ENCODE data around the gene CD22.

CD22 gene

DNA sequence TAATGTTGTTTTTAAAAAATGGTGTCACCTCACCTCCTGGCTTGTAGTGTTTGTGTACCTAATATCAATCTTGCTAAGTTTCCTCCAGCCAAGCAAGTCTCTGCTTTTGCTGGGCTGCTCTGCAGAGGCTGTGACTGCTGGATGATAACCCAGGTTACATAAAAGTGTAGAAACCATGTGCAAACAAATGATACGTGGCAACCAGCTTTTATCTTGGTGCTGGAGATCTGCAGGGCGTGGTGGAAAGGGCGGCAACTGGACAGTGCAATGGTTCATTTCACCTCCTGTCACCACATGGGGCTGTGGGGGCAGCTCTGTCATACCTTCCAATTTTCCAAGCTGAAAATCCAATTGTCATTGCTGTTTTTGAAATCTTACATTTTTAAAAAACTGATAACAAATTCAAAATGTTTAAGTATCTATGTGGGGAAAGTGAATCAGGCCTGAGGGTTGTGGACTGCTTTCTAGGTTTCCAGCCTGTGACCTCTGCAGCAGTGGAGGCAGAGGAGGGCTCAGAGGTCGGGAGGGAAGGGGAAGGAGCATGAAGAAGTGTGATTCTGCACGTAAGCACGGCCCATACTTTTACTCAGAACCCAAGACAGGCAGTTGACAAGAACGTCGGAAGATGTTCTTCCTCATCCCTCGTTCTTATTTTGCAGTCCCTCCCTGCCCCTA, 51.6 kb downstream of the CD22 start:
- TF ChIP-seq POLR2A (IDR thresholded peaks at IDR 0.05; ENCODE audit: low read depth, low read length) = no peak
- TF ChIP-seq POLR2AphosphoS5 (IDR thresholded peaks at IDR 0.05; ENCODE audit: low read depth, low read length) = no peak
- TF ChIP-seq TAF1 (IDR thresholded peaks at IDR 0.05; ENCODE audit: borderline replicate concordance, low read depth, low read length) = no peak
- FAIRE-seq = no peak

DNA sequence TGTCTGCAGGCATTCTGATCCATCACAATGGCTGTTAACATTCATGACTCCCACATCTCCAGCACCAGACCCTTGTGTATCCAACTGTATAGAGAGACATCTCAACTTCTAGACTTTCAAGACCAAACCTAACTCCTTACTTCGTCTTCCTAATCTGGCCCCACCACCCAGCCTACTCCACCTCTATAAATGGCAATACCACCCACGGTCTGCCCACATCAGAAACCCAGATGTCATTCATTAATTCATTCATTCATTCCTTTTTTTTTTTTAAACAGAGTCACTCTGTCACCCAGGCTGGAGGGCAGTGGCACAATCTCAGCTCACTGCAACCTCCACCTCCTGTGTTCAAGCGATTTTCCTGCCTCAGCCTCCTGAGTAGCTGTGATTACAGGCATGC, 52.3 kb downstream of the CD22 start:
- TF ChIP-seq POLR2AphosphoS5 (IDR thresholded peaks at IDR 0.05; ENCODE audit: low read depth, low read length) = no peak
- TF ChIP-seq TAF1 (IDR thresholded peaks at IDR 0.05; ENCODE audit: borderline replicate concordance, low read depth, low read length) = no peak
- no peak for TF ChIP-seq POLR2A (IDR thresholded peaks at IDR 0.05; ENCODE audit: low read depth, low read length)
- DNase-seq (ENCODE audit: insufficient read length) (no peak), FAIRE-seq (no peak)

More for the DNA sequence above, 51.6 kb downstream of the CD22 start:
- DNase-seq (ENCODE audit: insufficient read length) = no peak

- no peak for TF ChIP-seq TAF1 (IDR thresholded peaks at IDR 0.05; ENCODE audit: borderline replicate concordance, low read depth, low read length)
- TF ChIP-seq POLR2A (IDR thresholded peaks at IDR 0.05; ENCODE audit: low read depth, low read length) = no peak
- no peak for TF ChIP-seq POLR2AphosphoS5 (IDR thresholded peaks at IDR 0.05; ENCODE audit: low read depth, low read length)
- DNase-seq (ENCODE audit: insufficient read length) (no peak), FAIRE-seq (no peak)
These were observed 52.9 kb downstream of the CD22 start for GRCh38 chr19:35381926-35382325.

DNA sequence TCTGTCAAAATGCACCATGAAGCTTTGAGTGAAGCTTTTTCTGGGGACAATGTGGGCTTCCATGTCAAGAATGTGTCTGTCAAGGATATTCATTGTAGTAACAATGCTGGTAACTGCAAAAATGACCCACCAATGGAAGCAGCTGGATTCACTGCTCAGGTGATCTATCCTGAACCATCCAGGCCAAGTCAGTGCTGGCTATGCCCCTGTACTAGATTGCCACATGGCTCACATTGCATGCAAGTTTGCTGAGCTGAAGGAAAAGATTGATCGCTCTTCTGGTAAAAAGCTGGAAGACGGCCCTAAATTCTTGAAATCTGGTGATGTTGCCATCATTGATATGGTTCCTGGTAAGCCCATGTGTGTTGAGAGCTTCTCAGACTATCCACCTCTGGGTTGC, 54.5 kb downstream of the CD22 start:
- no peak for FAIRE-seq
- TF ChIP-seq POLR2AphosphoS5 (IDR thresholded peaks at IDR 0.05; ENCODE audit: low read depth, low read length) (no peak), POLR2A (IDR thresholded peaks at IDR 0.05; ENCODE audit: low read depth, low read length) (no peak), TAF1 (IDR thresholded peaks at IDR 0.05; ENCODE audit: borderline replicate concordance, low read depth, low read length) (no peak)
- DNase-seq (ENCODE audit: insufficient read length) = no peak

GRCh38 chr19:35388277-35389054, 59.5 kb downstream of the CD22 start:
- no peak for TF ChIP-seq TAF1 (IDR thresholded peaks at IDR 0.05; ENCODE audit: borderline replicate concordance, low read depth, low read length)
- no peak for TF ChIP-seq POLR2AphosphoS5 (IDR thresholded peaks at IDR 0.05; ENCODE audit: low read depth, low read length)
- TF ChIP-seq POLR2A (IDR thresholded peaks at IDR 0.05; ENCODE audit: low read depth, low read length) = no peak
- no peak for DNase-seq (ENCODE audit: insufficient read length)
- FAIRE-seq = no peak

GRCh38 chr19:35389192-35389861, 60.3 kb downstream of the CD22 start:
- TF ChIP-seq POLR2A (IDR thresholded peaks at IDR 0.05; ENCODE audit: low read depth, low read length) (no peak), POLR2AphosphoS5 (IDR thresholded peaks at IDR 0.05; ENCODE audit: low read depth, low read length) (no peak), TAF1 (IDR thresholded peaks at IDR 0.05; ENCODE audit: borderline replicate concordance, low read depth, low read length) (no peak)
- DNase-seq (ENCODE audit: insufficient read length) = no peak
- FAIRE-seq = no peak

DNA sequence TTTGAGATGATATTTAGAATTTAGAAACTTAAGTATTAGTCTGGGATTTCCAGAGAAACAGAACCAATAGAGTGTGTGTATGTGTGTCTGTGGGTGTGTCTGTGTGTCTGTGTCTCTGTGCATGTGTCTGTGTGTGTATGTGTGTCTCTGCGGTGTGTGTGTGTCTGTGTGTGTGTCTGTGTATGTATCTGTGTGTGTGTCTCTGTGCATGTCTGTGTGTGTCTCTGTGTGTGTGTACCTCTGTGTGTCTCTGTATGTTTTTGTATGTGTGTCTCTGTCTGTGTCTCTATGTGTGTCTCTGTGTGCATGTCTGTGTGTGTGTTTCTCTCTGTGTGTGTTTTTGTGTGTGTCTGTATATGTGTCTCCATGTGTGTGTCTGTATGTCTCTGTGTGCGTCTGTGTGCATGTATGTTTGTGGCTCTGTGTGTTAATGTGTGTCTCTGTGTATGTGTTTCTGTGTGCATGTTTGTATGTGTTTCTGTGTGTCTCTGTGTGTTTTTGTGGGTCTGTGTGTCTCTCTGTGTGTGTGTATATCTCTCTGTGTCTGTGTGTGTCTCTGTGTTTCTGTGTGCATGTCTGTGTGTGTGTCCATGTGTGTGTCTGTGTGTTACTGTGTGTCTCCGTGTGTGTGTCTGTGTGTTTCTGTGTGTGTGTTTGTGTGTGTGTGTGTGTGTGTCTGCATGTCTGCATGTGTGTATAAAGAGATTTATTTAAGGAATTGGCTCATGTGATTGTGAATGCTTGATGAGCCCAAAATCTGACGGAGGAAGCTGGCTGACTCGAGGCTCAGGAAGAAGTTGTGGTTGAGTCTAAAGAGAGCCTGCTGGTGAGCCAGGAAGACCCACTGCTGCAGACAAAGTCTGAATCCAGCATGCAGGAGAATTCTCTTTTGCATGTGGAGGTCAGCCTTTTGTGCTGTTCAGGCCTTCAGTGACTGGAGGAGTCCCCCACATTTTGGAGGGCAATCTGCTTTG, 64.0 kb downstream of the CD22 start:
- FAIRE-seq (peak; percentile 9), DNase-seq (ENCODE audit: insufficient read length) (no peak)
- TF ChIP-seq POLR2AphosphoS5 (IDR thresholded peaks at IDR 0.05; ENCODE audit: low read depth, low read length) (no peak), TAF1 (IDR thresholded peaks at IDR 0.05; ENCODE audit: borderline replicate concordance, low read depth, low read length) (no peak), POLR2A (IDR thresholded peaks at IDR 0.05; ENCODE audit: low read depth, low read length) (no peak)

GRCh38 chr19:35395382-35396199, 66.6 kb downstream of the CD22 start:
- no peak for DNase-seq (ENCODE audit: insufficient read length)
- TF ChIP-seq TAF1 (IDR thresholded peaks at IDR 0.05; ENCODE audit: borderline replicate concordance, low read depth, low read length) (no peak), POLR2AphosphoS5 (IDR thresholded peaks at IDR 0.05; ENCODE audit: low read depth, low read length) (no peak), POLR2A (IDR thresholded peaks at IDR 0.05; ENCODE audit: low read depth, low read length) (no peak)
- no peak for FAIRE-seq

GRCh38 chr19:35396240-35396885, 67.4 kb downstream of the CD22 start:
- no peak for FAIRE-seq

More at GRCh38 chr19:35396240-35396885, 67.4 kb downstream of the CD22 start:
- DNase-seq (ENCODE audit: insufficient read length) = no peak
- no peak for TF ChIP-seq POLR2A (IDR thresholded peaks at IDR 0.05; ENCODE audit: low read depth, low read length)
- TF ChIP-seq TAF1 (IDR thresholded peaks at IDR 0.05; ENCODE audit: borderline replicate concordance, low read depth, low read length) = no peak
- TF ChIP-seq POLR2AphosphoS5 (IDR thresholded peaks at IDR 0.05; ENCODE audit: low read depth, low read length) = no peak
